ENCODE results near the gene LCE5A.
"Not testable (repeated sequence)": the region's sequence is repeated elsewhere in the genome, so short reads cannot be mapped to it uniquely, and the experiment has no call there.

The LCE5A gene

GRCh38 chr1:152517237-152517811, 6.7 kb downstream of the LCE5A start:
- DNase-seq, result no peak

GRCh38 chr1:152519851-152520250, 9.2 kb downstream of the LCE5A start:
- DNase-seq, result no peak

- DNase-seq, result no peak
These were observed 10.0 kb downstream of the LCE5A start for GRCh38 chr1:152520561-152521090.

GRCh38 chr1:152525080-152525641, 14.6 kb downstream of the LCE5A start:
- no peak for DNase-seq

- peak; percentile 21 for DNase-seq
These were observed 22.8 kb downstream of the LCE5A start for GRCh38 chr1:152533327-152533938.

- DNase-seq, result no peak
These were observed 25.2 kb downstream of the LCE5A start for GRCh38 chr1:152535774-152536173.

GRCh38 chr1:152537496-152537895, 26.9 kb downstream of the LCE5A start:
- no peak for DNase-seq

- no peak for DNase-seq
These were observed 29.3 kb downstream of the LCE5A start for GRCh38 chr1:152539901-152540300.

- DNase-seq, result no peak
These were observed 33.2 kb downstream of the LCE5A start for GRCh38 chr1:152543820-152544219.

- DNase-seq, result no peak
These were observed 36.1 kb downstream of the LCE5A start for GRCh38 chr1:152546704-152547103.

- not testable (repeated sequence) for DNase-seq
These were observed 37.8 kb downstream of the LCE5A start for GRCh38 chr1:152548358-152548757.

All from activated naive CD4-positive, alpha-beta T cell treated with anti-CD3 and anti-CD28 coated beads, Interleukin-2, amount 50 U/mL, for 16 hours (primary cell).